A673 (cell line): Measurements from ENCODE around the gene ASNSD1.
A peak's percentile ranks its signal among the peaks of the same experiment; 100 is the strongest.

Source experiments
- EZH2 ChIP-seq: fragments of 200-600 bp; sonication (generic); IDR thresholded peaks from 2 replicates; pipeline ENCODE4 v1.6.1; 2017; ENCODE audit warnings: borderline replicate concordance, low read depth, mild to moderate bottlenecking, mixed read lengths, antibody characterized with exemption, low read length; ENCODE audit not compliant: poor library complexity, severe bottlenecking
- TF ChIP-seq, protein P1 (sequence below): fragments of 300-800, 200-600 bp; sonication (generic); conservative IDR thresholded peaks from 2 replicates; pipeline ENCODE4 v1.5.1; 2017; ENCODE audit warnings: low read depth, mild to moderate bottlenecking, antibody characterized with exemption, low read length, moderate library complexity, mixed read lengths

DNA sequence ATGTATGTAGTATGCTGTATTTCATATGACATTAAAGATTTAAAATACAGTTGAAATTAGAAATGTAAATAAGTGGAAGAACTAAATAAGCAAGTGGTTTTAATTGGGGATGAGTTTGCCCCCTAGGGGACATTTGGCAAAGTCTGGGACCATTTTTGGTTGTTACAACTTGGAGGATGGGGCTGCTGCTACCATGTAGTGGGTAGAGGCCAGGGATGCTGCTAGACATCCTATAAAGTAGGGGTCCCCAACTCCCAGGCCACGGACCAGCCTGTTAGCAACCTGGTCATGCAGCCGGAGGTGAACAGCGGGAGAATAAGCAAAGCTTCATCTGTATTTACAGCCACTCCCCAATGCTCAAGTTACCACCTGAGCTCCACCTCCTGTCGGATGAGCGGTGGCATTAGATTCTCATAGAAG, 27.9 kb upstream of the ASNSD1 start:
- TF ChIP-seq, protein P1, sequence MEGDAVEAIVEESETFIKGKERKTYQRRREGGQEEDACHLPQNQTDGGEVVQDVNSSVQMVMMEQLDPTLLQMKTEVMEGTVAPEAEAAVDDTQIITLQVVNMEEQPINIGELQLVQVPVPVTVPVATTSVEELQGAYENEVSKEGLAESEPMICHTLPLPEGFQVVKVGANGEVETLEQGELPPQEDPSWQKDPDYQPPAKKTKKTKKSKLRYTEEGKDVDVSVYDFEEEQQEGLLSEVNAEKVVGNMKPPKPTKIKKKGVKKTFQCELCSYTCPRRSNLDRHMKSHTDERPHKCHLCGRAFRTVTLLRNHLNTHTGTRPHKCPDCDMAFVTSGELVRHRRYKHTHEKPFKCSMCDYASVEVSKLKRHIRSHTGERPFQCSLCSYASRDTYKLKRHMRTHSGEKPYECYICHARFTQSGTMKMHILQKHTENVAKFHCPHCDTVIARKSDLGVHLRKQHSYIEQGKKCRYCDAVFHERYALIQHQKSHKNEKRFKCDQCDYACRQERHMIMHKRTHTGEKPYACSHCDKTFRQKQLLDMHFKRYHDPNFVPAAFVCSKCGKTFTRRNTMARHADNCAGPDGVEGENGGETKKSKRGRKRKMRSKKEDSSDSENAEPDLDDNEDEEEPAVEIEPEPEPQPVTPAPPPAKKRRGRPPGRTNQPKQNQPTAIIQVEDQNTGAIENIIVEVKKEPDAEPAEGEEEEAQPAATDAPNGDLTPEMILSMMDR = peak; percentile 57
- no peak for TF ChIP-seq EZH2
